Chondrocyte (in vitro differentiated cells): Measurements from ENCODE around the gene IFT172. TPM values are rescaled to one million over a fixed set of nuclear protein-coding genes. Genes with fewer than 3 reads are reported as not detected.
"Not testable (repeated sequence)": the region's sequence is repeated elsewhere in the genome, so short reads cannot be mapped to it uniquely, and the experiment has no call there.

Experiments used
- DNase-seq: peaks from one replicate; pipeline ENCODE4 v3.0.0; 2021; ENCODE audit warnings: mixed read lengths, low spot score
- H3K27ac Mint-ChIP-seq: one replicate; pipeline ENCODE4 v1.8.0; 2021; ENCODE audit warnings: mild to moderate bottlenecking, moderate library complexity, mixed read lengths; ENCODE audit not compliant: unreplicated experiment
- H3K27me3 Mint-ChIP-seq: 2 replicates; pipeline ENCODE4 v1.8.0; 2021; ENCODE audit warnings: low read depth, mixed read lengths
- H3K36me3 Mint-ChIP-seq: 2 replicates; pipeline ENCODE4 v1.8.0; 2021; ENCODE audit warnings: low read depth, mixed read lengths
- H3K4me1 Mint-ChIP-seq: 2 replicates; pipeline ENCODE4 v1.8.0; 2021; ENCODE audit warnings: low read depth, mild to moderate bottlenecking, mixed read lengths
- H3K4me3 Mint-ChIP-seq: one replicate; pipeline ENCODE4 v1.8.0; 2021; ENCODE audit warnings: mild to moderate bottlenecking, moderate library complexity, mixed read lengths; ENCODE audit not compliant: unreplicated experiment
- H3K9me3 Mint-ChIP-seq: 2 replicates; pipeline ENCODE4 v1.8.0; 2021; ENCODE audit warnings: low read depth, mixed read lengths
- total RNA-seq: library from RNA; stranded (reverse); gene quantifications from 3 replicates; pipeline ENCODE4 v1.2.1, GENCODE V29; 2021
- TF ChIP-seq, protein P1 (sequence below): fragments of 200-600 bp; sonication (generic); IDR thresholded peaks from 2 replicates; pipeline ENCODE4 v1.5.0; 2021; ENCODE audit warnings: antibody characterized with exemption, mild to moderate bottlenecking, moderate library complexity

IFT172 gene
- total RNA-seq, 1 donor from 2014 or later: 21.5 TPM

DNA sequence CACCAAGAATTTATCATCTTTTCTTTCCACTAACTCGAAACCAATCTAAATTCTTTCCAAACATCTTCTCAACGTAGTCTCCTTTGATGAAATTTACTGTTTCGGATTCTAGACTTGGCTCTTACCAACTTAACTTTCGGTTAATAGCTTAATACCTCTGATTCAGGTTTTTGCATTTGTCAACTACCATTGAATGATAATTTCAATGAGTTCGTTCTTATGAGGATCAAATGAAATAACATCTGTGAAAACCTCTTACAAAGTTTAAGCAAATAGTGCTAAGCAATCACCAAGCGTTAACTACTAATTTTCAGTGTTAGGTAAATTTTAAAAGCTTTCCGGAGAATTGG, 61.7 kb downstream of the IFT172 start:
- H3K4me3 Mint-ChIP-seq: peak overlapping the region; percentile 93
- H3K9me3 Mint-ChIP-seq: no peaks in the 10 kb centered on the region
- no peaks in the 10 kb centered on the region for H3K27me3 Mint-ChIP-seq
- no peak for DNase-seq
- H3K4me1 Mint-ChIP-seq: peaks cover 35% of the 10 kb centered on the region
- no peaks in the 10 kb centered on the region for H3K36me3 Mint-ChIP-seq
- TF ChIP-seq, protein P1, sequence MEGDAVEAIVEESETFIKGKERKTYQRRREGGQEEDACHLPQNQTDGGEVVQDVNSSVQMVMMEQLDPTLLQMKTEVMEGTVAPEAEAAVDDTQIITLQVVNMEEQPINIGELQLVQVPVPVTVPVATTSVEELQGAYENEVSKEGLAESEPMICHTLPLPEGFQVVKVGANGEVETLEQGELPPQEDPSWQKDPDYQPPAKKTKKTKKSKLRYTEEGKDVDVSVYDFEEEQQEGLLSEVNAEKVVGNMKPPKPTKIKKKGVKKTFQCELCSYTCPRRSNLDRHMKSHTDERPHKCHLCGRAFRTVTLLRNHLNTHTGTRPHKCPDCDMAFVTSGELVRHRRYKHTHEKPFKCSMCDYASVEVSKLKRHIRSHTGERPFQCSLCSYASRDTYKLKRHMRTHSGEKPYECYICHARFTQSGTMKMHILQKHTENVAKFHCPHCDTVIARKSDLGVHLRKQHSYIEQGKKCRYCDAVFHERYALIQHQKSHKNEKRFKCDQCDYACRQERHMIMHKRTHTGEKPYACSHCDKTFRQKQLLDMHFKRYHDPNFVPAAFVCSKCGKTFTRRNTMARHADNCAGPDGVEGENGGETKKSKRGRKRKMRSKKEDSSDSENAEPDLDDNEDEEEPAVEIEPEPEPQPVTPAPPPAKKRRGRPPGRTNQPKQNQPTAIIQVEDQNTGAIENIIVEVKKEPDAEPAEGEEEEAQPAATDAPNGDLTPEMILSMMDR: no peak
- H3K27ac Mint-ChIP-seq: peak overlapping the region; percentile 98

DNA sequence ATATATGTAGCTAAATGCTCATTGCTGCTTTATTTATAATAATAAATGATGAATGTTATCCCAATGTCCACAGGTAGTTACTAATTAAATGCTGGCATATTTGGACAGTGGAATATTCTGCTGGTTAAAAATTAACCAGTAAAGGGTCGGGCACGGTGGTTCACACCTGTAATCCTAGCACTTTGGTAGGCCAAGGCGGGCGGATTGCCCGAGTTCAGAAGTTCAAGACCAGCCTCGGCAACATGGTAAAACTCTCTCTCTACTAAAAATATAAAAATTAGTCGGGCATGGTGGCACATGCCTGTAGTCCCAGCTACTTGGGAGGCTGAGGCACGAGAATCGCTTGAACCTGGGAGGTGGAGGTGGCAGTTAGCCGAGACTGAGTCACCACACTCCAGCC, 64.5 kb downstream of the IFT172 start:
- H3K36me3 Mint-ChIP-seq, DNase-seq, H3K4me3 Mint-ChIP-seq, H3K27me3 Mint-ChIP-seq, H3K9me3 Mint-ChIP-seq, H3K27ac Mint-ChIP-seq: not testable (repeated sequence)
- H3K4me1 Mint-ChIP-seq: peaks cover 15% of the 10 kb centered on the region

DNA sequence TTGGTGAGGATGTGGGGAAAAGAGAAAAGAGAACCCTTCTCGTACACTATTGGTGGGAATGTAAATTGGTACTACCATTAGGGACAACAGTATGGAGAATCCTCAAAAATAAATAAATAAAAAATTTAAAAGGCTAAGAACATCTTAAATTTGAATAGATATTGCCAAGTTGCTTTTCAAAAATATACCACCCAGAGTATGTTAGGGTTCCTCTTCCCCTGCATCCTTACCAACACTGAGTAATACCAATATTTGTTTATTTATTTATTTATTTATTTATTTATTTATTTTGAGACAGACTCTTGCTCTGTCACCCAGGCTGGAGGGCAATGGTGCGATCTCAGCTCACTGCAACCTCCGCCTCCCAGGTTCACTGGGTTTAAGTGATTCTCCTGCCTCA, 66.6 kb downstream of the IFT172 start:
- H3K4me3 Mint-ChIP-seq: no peak overlapping the region
- no peaks in the 10 kb centered on the region for H3K9me3 Mint-ChIP-seq
- H3K27ac Mint-ChIP-seq: no peak overlapping the region
- no peaks in the 10 kb centered on the region for H3K36me3 Mint-ChIP-seq
- no peaks in the 10 kb centered on the region for H3K27me3 Mint-ChIP-seq
- DNase-seq: no peak
- H3K4me1 Mint-ChIP-seq: peaks cover 6% of the 10 kb centered on the region
- TF ChIP-seq, protein P1: no peak

DNA sequence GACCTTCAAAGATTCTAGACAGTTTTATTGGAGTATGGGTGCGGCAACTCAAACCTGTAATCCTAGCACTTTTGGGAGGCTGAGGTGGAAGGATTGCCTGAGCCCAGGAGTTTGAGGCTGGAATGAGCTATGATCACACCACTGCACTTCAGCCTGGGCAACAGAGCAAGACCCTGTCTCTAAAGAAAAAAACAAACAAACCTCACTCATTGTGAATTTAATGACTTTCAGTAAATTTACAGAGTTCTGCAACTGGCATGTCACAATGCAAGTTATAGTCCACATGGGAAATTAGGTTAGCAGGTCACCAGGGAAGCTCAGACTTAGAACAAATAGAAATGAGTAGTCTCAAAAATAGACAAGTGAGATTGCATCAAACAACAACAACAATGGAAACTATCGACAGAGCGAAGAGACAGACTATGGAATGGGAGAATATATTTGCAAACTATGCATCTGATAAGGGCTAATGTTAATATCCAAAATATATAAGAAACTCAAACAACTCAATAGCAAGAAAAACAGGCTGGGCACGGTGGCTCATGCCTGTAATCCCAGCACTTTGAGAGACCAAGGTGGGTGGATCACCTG, 67.8 kb downstream of the IFT172 start:
- H3K36me3 Mint-ChIP-seq: no peaks in the 10 kb centered on the region
- no peaks in the 10 kb centered on the region for H3K9me3 Mint-ChIP-seq

DNA sequence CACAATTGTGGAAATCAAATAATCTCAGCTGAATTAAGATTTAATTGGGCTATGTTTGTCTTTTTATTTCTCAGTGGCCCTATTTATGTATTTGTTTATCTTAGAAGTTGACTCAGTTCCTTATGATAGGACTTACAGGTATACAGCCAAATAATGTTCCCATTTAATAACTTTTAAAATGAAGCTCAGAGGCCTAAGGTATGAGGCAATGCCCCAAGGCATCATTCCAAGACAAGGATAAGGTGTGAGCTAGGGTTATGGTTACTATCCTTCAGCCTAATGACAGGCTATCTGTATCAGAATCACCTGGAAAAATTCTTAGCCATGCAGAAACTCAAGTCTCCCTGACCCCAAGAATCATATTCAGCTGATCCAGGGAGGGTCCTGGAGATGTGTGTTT, 68.5 kb downstream of the IFT172 start:
- H3K27me3 Mint-ChIP-seq: no peaks in the 10 kb centered on the region
- no peak overlapping the region for H3K27ac Mint-ChIP-seq
- H3K4me1 Mint-ChIP-seq: no peaks in the 10 kb centered on the region
- no peaks in the 10 kb centered on the region for H3K36me3 Mint-ChIP-seq
- TF ChIP-seq, protein P1: no peak
- DNase-seq: no peak
- H3K9me3 Mint-ChIP-seq: no peaks in the 10 kb centered on the region
- H3K4me3 Mint-ChIP-seq: no peak overlapping the region

More for the DNA sequence above, 67.8 kb downstream of the IFT172 start:
- DNase-seq: no peak
- Mint-ChIP-seq H3K4me1 (no peaks in the 10 kb centered on the region), H3K27ac (no peak overlapping the region), H3K4me3 (no peak overlapping the region), H3K27me3 (no peaks in the 10 kb centered on the region)
- TF ChIP-seq, protein P1: no peak

DNA sequence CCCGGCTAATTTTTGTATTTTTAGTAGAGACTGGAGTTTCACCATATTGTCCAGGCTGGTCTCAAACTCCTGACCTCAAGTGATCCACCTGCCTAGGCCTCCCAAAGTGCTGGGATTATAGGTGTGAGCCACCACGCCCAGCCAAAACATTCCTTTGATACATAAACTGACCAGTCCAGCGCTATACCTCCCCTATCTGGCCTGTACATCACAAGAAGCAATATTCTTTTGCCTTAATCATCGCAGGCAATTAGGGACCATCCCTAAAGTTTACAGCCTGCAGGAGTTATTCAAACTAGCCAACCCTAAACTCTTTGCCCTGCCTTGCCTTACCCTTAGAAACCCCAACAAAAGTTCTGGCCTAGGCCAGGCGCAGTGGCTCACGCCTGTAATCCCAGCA, 73.4 kb downstream of the IFT172 start:
- Mint-ChIP-seq H3K4me1 (no peaks in the 10 kb centered on the region), H3K9me3 (no peaks in the 10 kb centered on the region), H3K27me3 (no peaks in the 10 kb centered on the region), H3K4me3 (no peak overlapping the region), H3K27ac (no peak overlapping the region), H3K36me3 (no peaks in the 10 kb centered on the region)
- TF ChIP-seq, protein P1: no peak
- no peak for DNase-seq
